Measurements from ENCODE around the gene KLHL4. TPM values are rescaled to one million over a fixed set of nuclear protein-coding genes. Genes with fewer than 3 reads are reported as not detected.
A peak's percentile ranks its signal among the peaks of the same experiment; 100 is the strongest.

KLHL4 gene
- total RNA-seq, 1 donor from 2014 or later: 16.4 TPM

DNA sequence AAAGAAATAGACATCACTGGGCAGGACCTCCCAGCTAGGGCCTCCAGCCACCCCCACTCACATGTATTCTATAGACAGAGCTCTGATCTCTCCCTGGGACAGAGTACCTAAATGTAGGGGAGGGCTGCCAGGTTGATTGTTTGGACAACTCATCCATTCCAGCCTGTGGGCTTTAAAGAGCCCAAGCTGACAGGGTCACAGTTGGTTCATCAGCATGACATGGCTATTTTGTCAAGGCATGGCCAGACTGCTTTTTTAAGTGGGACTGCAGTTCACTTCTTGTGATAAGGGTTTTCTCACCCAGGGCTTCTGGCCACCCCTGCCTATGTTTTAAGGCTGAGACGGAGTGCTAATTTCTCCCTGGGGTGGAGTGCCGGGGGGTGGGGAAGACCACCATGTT is 63.3 kb downstream of the KLHL4 start:
- Histone ChIP-seq H2AFZ (ENCODE audit: low read depth, low read length) (no peak overlapping the region), H3K4me1 (ENCODE audit: insufficient read depth, low read length) (no peaks in the 10 kb centered on the region), H3K27ac (ENCODE audit: low read depth, low read length) (no peak overlapping the region), H3K9ac (ENCODE audit: low read length) (no peak overlapping the region), H4K20me1 (ENCODE audit: insufficient read depth, low read length) (no peaks in the 10 kb centered on the region), H3K36me3 (ENCODE audit: insufficient read depth, low read length) (no peaks in the 10 kb centered on the region), H3K4me3 (ENCODE audit: insufficient read depth, low read depth, low read length) (no peak overlapping the region), H3K9me3 (ENCODE audit: insufficient read depth, low read depth, low read length) (no peaks in the 10 kb centered on the region), H3K4me2 (ENCODE audit: low read length) (no peak overlapping the region), H3K79me2 (ENCODE audit: insufficient read depth, low read length) (no peaks in the 10 kb centered on the region), H3K27me3 (ENCODE audit: insufficient read depth, low read length) (no peaks in the 10 kb centered on the region)
- FAIRE-seq (no peak), DNase-seq (ENCODE audit: low read depth) (no peak)
- Mint-ChIP-seq H3K27me3 (ENCODE audit: low read depth, unreplicated experiment) (no peaks in the 10 kb centered on the region), H3K4me1 (ENCODE audit: low read depth, unreplicated experiment) (no peaks in the 10 kb centered on the region), H3K36me3 (ENCODE audit: low read depth, unreplicated experiment) (no peaks in the 10 kb centered on the region), H3K4me3 (ENCODE audit: unreplicated experiment) (no peak overlapping the region), H3K27ac (ENCODE audit: unreplicated experiment) (no peak overlapping the region), H3K9me3 (ENCODE audit: unreplicated experiment) (no peaks in the 10 kb centered on the region)
- TF ChIP-seq, protein P1, sequence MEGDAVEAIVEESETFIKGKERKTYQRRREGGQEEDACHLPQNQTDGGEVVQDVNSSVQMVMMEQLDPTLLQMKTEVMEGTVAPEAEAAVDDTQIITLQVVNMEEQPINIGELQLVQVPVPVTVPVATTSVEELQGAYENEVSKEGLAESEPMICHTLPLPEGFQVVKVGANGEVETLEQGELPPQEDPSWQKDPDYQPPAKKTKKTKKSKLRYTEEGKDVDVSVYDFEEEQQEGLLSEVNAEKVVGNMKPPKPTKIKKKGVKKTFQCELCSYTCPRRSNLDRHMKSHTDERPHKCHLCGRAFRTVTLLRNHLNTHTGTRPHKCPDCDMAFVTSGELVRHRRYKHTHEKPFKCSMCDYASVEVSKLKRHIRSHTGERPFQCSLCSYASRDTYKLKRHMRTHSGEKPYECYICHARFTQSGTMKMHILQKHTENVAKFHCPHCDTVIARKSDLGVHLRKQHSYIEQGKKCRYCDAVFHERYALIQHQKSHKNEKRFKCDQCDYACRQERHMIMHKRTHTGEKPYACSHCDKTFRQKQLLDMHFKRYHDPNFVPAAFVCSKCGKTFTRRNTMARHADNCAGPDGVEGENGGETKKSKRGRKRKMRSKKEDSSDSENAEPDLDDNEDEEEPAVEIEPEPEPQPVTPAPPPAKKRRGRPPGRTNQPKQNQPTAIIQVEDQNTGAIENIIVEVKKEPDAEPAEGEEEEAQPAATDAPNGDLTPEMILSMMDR (IDR thresholded peaks at IDR 0.05; ENCODE audit: insufficient read depth, low read depth, low read length): no peak
- no peak for TF ChIP-seq EZH2 (IDR thresholded peaks at IDR 0.05; ENCODE audit: insufficient read depth, low read length)

DNA sequence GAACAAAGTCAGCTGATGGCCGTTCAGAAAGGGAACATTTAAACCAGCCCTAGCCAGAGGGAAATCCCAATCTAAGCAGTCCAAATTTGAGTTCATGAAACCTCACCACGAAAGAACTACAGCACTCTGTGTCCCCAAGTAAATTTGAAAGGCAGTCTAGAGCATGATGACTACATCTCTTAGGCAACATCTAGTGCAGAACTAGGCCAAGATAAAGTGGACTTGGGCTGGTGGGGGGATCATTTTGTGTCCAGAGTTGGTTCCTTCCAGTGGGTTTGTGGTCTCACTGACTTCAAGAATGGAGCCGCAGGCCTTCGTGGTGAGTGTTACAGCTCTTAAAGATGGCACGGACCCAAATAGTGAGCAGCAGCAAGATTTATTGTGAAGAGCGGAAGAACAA is 64.9 kb downstream of the KLHL4 start:
- Histone ChIP-seq H3K36me3 (ENCODE audit: insufficient read depth, low read length) (no peaks in the 10 kb centered on the region), H2AFZ (ENCODE audit: low read depth, low read length) (no peak overlapping the region), H3K4me1 (ENCODE audit: insufficient read depth, low read length) (no peaks in the 10 kb centered on the region), H3K27me3 (ENCODE audit: insufficient read depth, low read length) (no peaks in the 10 kb centered on the region), H3K9me3 (ENCODE audit: insufficient read depth, low read depth, low read length) (no peaks in the 10 kb centered on the region), H3K27ac (ENCODE audit: low read depth, low read length) (no peak overlapping the region), H3K9ac (ENCODE audit: low read length) (no peak overlapping the region), H4K20me1 (ENCODE audit: insufficient read depth, low read length) (no peaks in the 10 kb centered on the region), H3K4me2 (ENCODE audit: low read length) (no peak overlapping the region), H3K79me2 (ENCODE audit: insufficient read depth, low read length) (no peaks in the 10 kb centered on the region), H3K4me3 (ENCODE audit: insufficient read depth, low read depth, low read length) (no peak overlapping the region)
- H3K9me3 Mint-ChIP-seq (ENCODE audit: unreplicated experiment): no peaks in the 10 kb centered on the region
- no peaks in the 10 kb centered on the region for H3K27me3 Mint-ChIP-seq (ENCODE audit: low read depth, unreplicated experiment)
- H3K4me1 Mint-ChIP-seq (ENCODE audit: low read depth, unreplicated experiment): no peaks in the 10 kb centered on the region
- DNase-seq (ENCODE audit: low read depth) (peak; percentile 6), FAIRE-seq (peak; percentile 5)
- no peak overlapping the region for H3K4me3 Mint-ChIP-seq (ENCODE audit: unreplicated experiment)
- TF ChIP-seq EZH2 (IDR thresholded peaks at IDR 0.05; ENCODE audit: insufficient read depth, low read length): no peak
- TF ChIP-seq, protein P1 (IDR thresholded peaks at IDR 0.05; ENCODE audit: insufficient read depth, low read depth, low read length): no peak
- H3K36me3 Mint-ChIP-seq (ENCODE audit: low read depth, unreplicated experiment): no peaks in the 10 kb centered on the region
- H3K27ac Mint-ChIP-seq (ENCODE audit: unreplicated experiment): no peak overlapping the region

GRCh38 chrX:87583679-87584078 is 66.1 kb downstream of the KLHL4 start:
- H3K4me2 ChIP-seq (ENCODE audit: low read length): no peak overlapping the region
- Mint-ChIP-seq H3K4me1 (ENCODE audit: low read depth, unreplicated experiment) (no peaks in the 10 kb centered on the region), H3K9me3 (ENCODE audit: unreplicated experiment) (no peaks in the 10 kb centered on the region), H3K4me3 (ENCODE audit: unreplicated experiment) (no peak overlapping the region), H3K27ac (ENCODE audit: unreplicated experiment) (no peak overlapping the region), H3K27me3 (ENCODE audit: low read depth, unreplicated experiment) (no peaks in the 10 kb centered on the region), H3K36me3 (ENCODE audit: low read depth, unreplicated experiment) (no peaks in the 10 kb centered on the region)
- no peaks in the 10 kb centered on the region for H3K9me3 ChIP-seq (ENCODE audit: insufficient read depth, low read depth, low read length)
- H3K4me3 ChIP-seq (ENCODE audit: insufficient read depth, low read depth, low read length): no peak overlapping the region
- FAIRE-seq (peak; percentile 41), DNase-seq (ENCODE audit: low read depth) (no peak)
- H3K79me2 ChIP-seq (ENCODE audit: insufficient read depth, low read length): no peaks in the 10 kb centered on the region
- H3K9ac ChIP-seq (ENCODE audit: low read length): no peak overlapping the region
- H3K4me1 ChIP-seq (ENCODE audit: insufficient read depth, low read length): no peaks in the 10 kb centered on the region
- TF ChIP-seq EZH2 (IDR thresholded peaks at IDR 0.05; ENCODE audit: insufficient read depth, low read length): no peak
- TF ChIP-seq, protein P1 (IDR thresholded peaks at IDR 0.05; ENCODE audit: insufficient read depth, low read depth, low read length): peak; percentile 15
- no peaks in the 10 kb centered on the region for H3K36me3 ChIP-seq (ENCODE audit: insufficient read depth, low read length)
- no peaks in the 10 kb centered on the region for H3K27me3 ChIP-seq (ENCODE audit: insufficient read depth, low read length)
- no peaks in the 10 kb centered on the region for H4K20me1 ChIP-seq (ENCODE audit: insufficient read depth, low read length)
- no peak overlapping the region for H3K27ac ChIP-seq (ENCODE audit: low read depth, low read length)
- no peak overlapping the region for H2AFZ ChIP-seq (ENCODE audit: low read depth, low read length)

All from astrocyte (in vitro differentiated cells and primary cell).